Endothelial cell (in vitro differentiated cells): ENCODE data around the gene FOXP4. TPM values are rescaled to one million over a fixed set of nuclear protein-coding genes. Genes with fewer than 3 reads are reported as not detected.

Experiments used
- DNase-seq: peaks from one replicate; pipeline ENCODE4 v3.0.0; 2021; ENCODE audit warnings: low spot score
- H3K27ac Mint-ChIP-seq: one replicate; pipeline ENCODE4 v1.8.0; 2021; ENCODE audit warnings: mixed read lengths, inconsistent platforms; ENCODE audit not compliant: unreplicated experiment
- H3K27me3 Mint-ChIP-seq: one replicate; pipeline ENCODE4 v1.8.0; 2021; ENCODE audit warnings: mild to moderate bottlenecking, moderate library complexity, mixed read lengths, inconsistent platforms; ENCODE audit not compliant: unreplicated experiment
- H3K36me3 Mint-ChIP-seq: one replicate; pipeline ENCODE4 v1.8.0; 2021; ENCODE audit warnings: mild to moderate bottlenecking, low read depth, mixed read lengths, inconsistent platforms; ENCODE audit not compliant: unreplicated experiment
- H3K4me1 Mint-ChIP-seq: one replicate; pipeline ENCODE4 v1.8.0; 2021; ENCODE audit warnings: mild to moderate bottlenecking, mixed read lengths, inconsistent platforms; ENCODE audit not compliant: unreplicated experiment
- H3K4me3 Mint-ChIP-seq: one replicate; pipeline ENCODE4 v1.8.0; 2021; ENCODE audit warnings: mild to moderate bottlenecking, mixed read lengths, inconsistent platforms; ENCODE audit not compliant: unreplicated experiment
- H3K9me3 Mint-ChIP-seq: one replicate; pipeline ENCODE4 v1.8.0; 2021; ENCODE audit warnings: mixed read lengths, inconsistent platforms; ENCODE audit not compliant: unreplicated experiment
- total RNA-seq: library from RNA; stranded (reverse); fragmentation: NEBNext Ultra II Directional; extraction: Animal tissue kit (Norgen Biotek cat#: 25700); gene quantifications from one replicate; pipeline ENCODE4 v1.2.1, GENCODE V29; 2021; ENCODE audit not compliant: unreplicated experiment
- TF ChIP-seq, protein P1 (sequence below): fragments of 200-600 bp; sonication (generic); IDR thresholded peaks from one replicate; pipeline ENCODE4 v1.5.0; 2021; ENCODE audit warnings: antibody characterized with exemption; ENCODE audit not compliant: unreplicated experiment

FOXP4 gene
- total RNA-seq, 1 donor from 2014 or later, result 32.5 TPM

DNA sequence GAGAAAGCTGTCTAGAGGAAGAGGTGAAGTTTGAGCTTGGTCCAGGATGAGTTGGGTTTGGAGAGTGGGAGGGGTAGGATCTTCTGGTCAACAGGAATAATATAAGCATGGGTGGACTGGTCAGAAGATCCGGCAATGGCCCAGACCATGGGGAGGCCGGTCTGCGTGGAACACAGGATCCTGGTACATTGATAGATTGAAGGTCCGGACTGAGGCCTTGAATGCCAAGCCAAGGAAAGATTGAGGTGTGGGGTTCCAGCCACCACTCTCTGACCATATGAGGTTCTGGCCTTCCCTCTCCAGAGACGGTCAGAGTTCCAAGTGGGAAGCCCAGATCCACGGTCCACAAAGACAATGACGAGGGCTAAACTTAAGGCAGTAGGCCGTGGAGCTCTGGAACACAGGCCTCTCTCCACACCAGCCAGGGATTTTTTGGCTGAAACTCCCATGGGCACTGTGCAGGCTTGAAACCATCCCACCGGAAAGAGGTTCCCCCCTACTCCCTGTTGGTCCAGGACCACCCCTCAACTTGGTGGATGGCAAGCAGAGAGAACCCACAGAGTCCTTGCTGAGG lies 95.3 kb downstream of the FOXP4 start:
- Mint-ChIP-seq H3K27ac (peak overlapping the region; percentile 78), H3K27me3 (peaks cover 25% of the 10 kb centered on the region), H3K4me3 (peak overlapping the region; percentile 98), H3K36me3 (peaks cover 45% of the 10 kb centered on the region), H3K9me3 (no peaks in the 10 kb centered on the region), H3K4me1 (peaks cover 74% of the 10 kb centered on the region)
- DNase-seq, result no peak
- TF ChIP-seq, protein P1, sequence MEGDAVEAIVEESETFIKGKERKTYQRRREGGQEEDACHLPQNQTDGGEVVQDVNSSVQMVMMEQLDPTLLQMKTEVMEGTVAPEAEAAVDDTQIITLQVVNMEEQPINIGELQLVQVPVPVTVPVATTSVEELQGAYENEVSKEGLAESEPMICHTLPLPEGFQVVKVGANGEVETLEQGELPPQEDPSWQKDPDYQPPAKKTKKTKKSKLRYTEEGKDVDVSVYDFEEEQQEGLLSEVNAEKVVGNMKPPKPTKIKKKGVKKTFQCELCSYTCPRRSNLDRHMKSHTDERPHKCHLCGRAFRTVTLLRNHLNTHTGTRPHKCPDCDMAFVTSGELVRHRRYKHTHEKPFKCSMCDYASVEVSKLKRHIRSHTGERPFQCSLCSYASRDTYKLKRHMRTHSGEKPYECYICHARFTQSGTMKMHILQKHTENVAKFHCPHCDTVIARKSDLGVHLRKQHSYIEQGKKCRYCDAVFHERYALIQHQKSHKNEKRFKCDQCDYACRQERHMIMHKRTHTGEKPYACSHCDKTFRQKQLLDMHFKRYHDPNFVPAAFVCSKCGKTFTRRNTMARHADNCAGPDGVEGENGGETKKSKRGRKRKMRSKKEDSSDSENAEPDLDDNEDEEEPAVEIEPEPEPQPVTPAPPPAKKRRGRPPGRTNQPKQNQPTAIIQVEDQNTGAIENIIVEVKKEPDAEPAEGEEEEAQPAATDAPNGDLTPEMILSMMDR, result no peak

DNA sequence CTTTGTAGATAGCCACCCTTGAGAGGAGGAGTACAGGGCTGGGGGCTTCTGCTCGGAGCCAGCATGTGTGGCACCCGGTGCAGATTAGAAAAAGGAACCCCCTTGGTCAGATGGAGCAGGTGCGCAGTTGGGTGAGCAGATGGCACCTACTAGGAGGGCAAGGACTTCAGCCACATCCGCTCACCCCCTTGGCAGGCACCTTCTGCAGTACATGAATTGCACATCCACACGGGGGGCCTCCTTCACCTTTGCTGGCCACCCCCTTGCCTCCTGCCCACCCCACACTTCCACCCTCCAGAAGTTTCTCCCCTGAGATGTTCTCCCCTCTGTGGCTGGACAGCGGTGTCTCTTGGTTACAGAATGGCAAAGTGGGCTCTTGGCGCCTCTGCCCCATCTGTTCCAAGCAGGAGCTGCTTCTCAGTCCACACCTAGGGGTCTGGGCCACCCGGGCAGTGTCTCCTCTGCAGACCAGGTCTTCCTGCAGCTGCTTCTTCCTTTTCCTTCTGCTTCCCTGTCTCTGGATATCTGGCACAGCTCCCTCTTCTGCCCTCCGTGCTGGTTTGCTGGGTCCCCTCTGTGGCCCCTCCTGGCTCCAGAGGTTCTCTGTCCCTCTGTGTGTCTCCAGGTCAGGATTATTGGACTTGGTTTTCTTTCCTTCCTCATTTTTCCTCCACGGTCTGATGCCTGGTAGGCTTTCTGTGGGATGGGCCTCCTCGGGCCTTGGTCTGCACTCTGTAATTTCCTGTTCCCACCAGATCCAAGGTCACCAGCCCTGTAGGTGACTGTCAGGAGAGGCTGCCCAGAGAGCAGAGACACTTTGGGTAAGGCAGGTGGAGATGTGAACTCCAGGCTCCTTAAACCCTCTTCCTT lies 96.1 kb downstream of the FOXP4 start:
- H3K9me3 Mint-ChIP-seq, result no peaks in the 10 kb centered on the region

DNA sequence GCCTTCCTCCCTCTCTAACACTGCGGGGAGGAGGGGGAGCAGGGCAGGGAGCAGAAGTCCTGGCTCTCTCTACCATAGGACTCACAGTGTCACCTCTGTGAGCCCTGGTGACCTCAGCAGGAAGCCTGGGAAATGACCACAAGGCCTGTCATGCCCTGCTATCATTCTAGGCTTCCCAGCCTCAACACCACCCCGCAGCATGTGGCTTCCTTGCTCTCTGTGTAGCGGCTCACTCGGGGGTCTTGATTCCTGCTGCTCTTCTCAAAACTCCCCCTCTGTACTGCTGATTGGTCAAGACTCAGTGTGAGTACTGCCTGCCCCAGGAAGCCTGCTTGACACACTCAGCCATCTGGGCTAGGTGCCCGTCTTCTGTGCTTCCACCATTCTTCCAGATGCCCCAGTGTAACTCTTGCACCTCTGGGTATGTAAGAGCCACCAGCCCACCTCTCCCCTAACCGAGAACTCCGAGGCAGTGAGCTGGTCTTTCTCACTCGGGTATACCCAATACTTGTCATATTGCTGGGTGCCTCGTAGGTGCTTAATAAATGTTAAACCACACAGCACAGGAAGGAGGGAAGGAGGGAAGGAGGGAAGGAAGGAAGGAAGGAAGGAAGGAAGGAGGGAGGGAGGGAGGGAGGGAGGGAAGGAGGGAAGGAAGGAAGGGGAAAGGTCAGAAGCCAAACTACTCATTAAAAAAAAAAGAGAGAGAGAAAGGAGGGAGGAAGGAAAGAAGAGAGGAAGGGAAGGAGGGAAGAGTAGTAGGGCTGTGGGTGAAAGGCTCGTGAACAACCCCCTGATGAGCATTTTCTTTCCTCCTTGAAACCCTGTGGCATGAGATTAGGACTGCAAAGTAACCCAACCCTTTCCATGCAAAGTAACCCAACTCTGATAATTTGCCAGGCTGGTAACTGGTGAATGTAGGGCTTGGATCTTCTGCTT lies 97.0 kb downstream of the FOXP4 start:
- H3K9me3 Mint-ChIP-seq, result no peaks in the 10 kb centered on the region
- H3K36me3 Mint-ChIP-seq, result peaks cover 53% of the 10 kb centered on the region
- peak overlapping the region; percentile 84 for H3K27ac Mint-ChIP-seq
- peak overlapping the region; percentile 79 for H3K4me3 Mint-ChIP-seq
- no peak for DNase-seq
- peaks cover 21% of the 10 kb centered on the region for H3K27me3 Mint-ChIP-seq
- TF ChIP-seq, protein P1, result no peak
- peaks cover 72% of the 10 kb centered on the region for H3K4me1 Mint-ChIP-seq

More for the DNA sequence above, 96.1 kb downstream of the FOXP4 start:
- H3K4me3 Mint-ChIP-seq, result peak overlapping the region; percentile 98
- TF ChIP-seq, protein P1, result no peak
- H3K4me1 Mint-ChIP-seq, result peaks cover 75% of the 10 kb centered on the region
- H3K27ac Mint-ChIP-seq, result peak overlapping the region; percentile 45
- peaks cover 50% of the 10 kb centered on the region for H3K36me3 Mint-ChIP-seq
- H3K27me3 Mint-ChIP-seq, result peaks cover 25% of the 10 kb centered on the region
- DNase-seq, result no peak

DNA sequence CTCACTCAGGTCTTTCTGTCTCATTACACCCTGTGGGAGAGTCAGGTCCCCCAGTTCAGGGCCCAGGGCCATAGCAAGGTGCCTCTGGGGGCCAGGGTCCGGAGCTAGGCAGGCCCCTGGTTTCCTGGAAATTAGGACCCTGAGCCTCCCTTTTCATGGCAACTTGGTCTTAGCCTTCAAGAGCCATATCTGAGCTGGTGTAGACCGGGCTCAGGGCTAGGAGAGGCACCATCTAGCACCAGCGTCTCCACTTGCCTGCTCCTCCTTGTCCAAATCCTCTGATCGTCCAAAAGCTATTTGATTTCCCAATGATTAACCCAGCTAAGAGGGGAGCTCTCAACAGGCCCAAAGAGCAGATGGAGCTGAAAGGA lies 97.7 kb downstream of the FOXP4 start:
- Mint-ChIP-seq H3K4me1 (peaks cover 71% of the 10 kb centered on the region), H3K27me3 (peaks cover 21% of the 10 kb centered on the region), H3K4me3 (no peak overlapping the region), H3K36me3 (peaks cover 57% of the 10 kb centered on the region), H3K27ac (peak overlapping the region; percentile 18), H3K9me3 (no peaks in the 10 kb centered on the region)
- TF ChIP-seq, protein P1, result no peak
- no peak for DNase-seq
